WI38 (cell line): ENCODE measurements around the gene CELSR3.

Experiments
- H3K4me3 ChIP-seq: 2 replicates; pipeline ENCODE4 v1.5.1; 2011; ENCODE audit warnings: low read depth, mild to moderate bottlenecking, control low read depth, low read length
- TF ChIP-seq, protein P1 (sequence below): IDR thresholded peaks from 2 replicates; pipeline ENCODE4 v1.5.1; 2012; ENCODE audit warnings: low read depth, mild to moderate bottlenecking, control low read depth, low read length

The CELSR3 gene

DNA sequence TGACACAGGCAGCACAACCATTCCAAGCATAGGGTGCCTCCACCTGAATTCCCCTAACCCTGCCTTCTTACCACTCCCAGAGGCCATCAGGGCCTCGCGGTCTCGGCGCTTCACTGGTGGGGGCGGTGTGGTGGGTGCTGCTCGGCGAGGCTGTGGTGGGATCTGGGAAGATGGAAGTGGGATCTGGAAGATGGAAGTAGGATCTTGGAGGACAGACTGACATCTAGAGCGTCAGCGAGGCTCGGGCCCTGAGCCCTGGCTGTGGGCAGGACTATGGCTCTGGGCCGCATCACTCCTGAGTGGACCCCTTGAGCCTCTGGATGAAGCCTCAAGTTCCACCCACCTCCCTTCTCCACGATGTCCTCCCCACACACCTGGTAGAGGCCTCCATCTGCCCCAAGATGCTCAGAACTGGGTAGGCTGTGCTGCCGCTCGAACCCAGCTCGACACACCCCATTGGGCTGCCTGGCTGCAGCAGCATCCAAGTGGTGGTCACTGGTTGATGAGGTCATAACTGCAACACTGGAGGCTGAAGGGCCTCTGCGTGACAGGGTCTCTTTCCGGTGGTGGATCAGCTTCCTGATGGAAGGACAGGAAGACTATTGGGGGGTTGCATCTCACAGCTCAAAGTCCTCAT is 19.4 kb upstream of the CELSR3 start:
- no peak overlapping the region for H3K4me3 ChIP-seq
- TF ChIP-seq, protein P1, sequence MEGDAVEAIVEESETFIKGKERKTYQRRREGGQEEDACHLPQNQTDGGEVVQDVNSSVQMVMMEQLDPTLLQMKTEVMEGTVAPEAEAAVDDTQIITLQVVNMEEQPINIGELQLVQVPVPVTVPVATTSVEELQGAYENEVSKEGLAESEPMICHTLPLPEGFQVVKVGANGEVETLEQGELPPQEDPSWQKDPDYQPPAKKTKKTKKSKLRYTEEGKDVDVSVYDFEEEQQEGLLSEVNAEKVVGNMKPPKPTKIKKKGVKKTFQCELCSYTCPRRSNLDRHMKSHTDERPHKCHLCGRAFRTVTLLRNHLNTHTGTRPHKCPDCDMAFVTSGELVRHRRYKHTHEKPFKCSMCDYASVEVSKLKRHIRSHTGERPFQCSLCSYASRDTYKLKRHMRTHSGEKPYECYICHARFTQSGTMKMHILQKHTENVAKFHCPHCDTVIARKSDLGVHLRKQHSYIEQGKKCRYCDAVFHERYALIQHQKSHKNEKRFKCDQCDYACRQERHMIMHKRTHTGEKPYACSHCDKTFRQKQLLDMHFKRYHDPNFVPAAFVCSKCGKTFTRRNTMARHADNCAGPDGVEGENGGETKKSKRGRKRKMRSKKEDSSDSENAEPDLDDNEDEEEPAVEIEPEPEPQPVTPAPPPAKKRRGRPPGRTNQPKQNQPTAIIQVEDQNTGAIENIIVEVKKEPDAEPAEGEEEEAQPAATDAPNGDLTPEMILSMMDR, result no peak

DNA sequence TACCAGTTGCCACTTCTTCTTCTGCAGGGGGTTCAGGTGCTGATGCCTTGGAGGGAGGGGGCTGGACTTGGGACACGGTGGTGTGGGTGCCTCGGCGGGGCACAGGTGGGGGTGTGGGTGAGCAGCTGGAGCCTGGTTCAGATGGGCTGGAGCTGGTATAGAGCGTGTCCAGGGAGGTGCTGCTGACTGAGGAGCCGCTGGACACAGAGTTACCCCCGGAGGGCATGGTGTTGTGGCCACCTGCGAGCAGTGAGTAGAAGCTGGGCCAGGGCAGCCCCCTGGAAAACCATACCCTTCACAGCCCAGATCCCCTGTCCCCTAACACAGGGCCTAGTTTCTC is 18.8 kb upstream of the CELSR3 start:
- no peak overlapping the region for H3K4me3 ChIP-seq
- TF ChIP-seq, protein P1, result no peak

DNA sequence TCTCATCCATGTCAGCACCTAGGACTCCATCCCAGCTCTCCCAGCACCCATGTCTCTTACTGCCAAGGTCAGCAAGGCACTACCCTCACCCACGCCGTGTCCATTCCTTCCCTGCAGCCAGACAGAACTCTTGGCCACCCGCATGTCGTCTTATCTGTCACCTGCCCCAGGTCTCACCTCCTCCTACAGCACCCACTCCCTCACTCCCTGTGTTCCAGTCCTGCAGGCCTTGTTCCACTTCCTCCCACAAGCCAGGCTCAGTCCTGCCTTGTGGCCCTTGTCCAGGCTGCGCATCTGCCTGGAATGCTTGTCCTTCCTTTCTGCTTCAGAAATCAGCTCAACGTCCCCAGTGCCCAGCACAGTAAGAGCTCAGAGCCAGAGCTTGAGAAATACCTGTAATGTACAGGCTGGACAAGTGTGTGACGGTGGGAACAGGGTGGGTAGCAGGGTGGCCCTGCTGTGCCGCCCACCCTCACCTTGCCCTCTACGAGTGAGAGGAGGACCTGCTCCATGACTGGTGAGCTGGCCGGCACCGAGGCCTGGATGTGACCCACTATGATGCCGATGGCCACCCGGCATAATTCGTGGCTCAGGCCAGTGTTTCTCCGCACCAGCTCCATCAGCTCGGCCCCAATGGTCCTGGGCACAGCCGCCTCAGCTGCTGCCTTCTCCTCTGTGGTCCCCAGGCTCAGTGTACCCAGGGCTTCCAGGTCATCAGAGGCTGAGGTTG is 18.3 kb upstream of the CELSR3 start:
- H3K4me3 ChIP-seq, result no peak overlapping the region

DNA sequence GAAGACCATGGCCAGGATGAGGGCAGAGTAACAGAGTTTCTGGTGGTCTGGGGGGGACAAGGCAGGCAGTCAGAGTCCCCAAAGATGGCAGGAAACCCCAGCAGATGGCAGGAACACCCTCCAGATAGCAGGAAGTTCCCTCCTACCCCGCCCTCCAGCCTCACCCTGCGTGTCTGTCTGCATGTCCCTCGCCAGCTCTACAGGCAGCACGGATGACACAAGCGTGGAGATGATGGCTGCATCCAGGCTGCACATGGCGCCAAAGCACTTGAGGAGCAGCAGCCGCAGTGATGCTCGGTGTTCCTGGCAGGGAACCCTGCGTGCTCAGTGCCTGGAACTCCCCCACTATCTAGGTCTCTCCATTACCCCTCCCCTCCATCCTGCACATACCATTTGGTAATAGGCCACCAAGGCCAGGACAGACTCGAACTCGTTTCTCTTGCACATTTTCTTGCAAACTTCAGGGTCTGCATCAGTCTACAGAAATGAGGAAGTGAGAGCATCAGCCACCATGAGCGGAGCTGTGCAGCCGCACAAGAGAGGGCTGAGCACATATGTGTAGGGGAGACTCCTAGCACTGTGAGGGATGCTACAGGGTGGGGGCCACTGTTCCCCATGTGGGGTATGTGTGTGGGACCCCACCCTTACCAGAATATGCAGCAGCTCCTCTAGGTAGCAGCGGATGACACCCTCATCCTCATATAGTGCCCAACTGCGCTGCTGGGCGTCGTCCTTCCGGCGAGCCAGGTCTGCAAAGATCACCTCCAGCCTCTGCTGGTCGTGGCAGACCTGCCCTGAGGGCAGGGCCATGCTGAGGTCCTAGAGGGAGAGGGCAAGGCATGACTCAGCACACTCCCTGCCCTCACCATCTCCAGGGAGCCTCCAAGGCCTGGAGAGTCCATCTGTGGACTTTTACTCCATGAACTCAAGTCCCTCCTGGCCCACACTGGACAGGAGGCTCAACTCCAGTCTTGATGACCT is 17.0 kb upstream of the CELSR3 start:
- TF ChIP-seq, protein P1, result no peak
- no peak overlapping the region for H3K4me3 ChIP-seq

More for the DNA sequence above, 18.3 kb upstream of the CELSR3 start:
- TF ChIP-seq, protein P1, result no peak

DNA sequence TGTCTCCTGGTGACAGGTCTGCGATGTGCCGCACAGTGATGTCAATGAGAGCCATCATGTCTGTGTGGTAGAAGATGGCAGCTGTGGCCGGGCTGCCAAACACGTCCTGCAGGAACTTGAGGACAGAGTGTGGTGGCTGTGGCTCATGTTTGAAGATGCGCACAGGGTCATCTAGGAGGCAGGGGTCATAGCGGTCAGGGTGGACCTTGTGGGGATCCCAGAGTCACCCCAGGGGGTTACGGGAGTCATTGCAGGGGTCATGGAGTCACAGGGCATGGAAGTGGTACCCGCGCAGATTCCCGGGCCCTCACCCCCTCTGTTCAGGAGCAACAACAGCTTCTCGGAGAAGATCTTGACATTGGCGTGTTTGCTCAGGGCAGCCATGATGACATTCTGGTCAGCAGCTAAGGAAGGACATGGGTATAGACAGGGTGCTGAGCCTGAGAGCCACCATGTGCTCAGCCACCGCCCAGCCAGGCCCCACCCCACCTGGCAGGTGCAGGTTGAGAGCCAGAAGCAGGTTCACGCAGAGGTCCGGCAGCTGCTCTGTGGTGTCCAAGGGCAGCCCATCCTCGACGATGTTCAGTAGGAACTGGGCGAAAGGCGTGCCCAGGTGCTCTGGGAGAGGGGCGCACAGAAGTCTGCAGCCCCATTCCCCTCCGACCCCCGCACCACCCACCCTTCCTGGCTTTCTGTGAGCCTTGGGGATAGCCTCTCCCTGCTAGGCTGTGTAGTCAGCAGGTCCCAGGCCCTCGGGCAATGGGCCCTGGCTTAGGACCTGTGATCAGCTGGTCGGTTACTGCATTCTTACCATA is 16.1 kb upstream of the CELSR3 start:
- no peak overlapping the region for H3K4me3 ChIP-seq
- TF ChIP-seq, protein P1, result no peak

DNA sequence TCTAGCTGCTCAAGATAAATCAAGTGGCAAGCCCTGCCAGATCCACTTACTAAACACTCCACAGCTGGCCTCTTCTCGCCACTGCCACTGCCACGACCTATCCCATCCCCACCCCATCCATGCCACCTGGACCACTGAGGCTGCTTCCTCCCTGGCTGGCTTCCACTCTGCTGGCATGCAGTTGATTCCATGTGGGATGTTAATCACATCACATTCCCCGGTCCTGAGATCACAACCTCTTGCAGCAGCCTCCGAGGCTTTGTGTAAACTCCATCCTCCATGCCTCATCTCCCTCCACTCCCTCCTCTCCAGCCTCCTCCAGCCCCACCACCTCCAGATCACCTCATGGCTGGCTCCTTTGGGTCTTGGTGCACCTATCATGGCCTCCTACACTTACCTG is 15.4 kb upstream of the CELSR3 start:
- H3K4me3 ChIP-seq, result no peak overlapping the region

More for the DNA sequence above, 15.4 kb upstream of the CELSR3 start:
- TF ChIP-seq, protein P1, result no peak
